Endothelial cell of umbilical vein (primary cell): ENCODE data around the gene PAQR4. TPM values are rescaled to one million over a fixed set of nuclear protein-coding genes. Genes with fewer than 3 reads are reported as not detected.

ENCODE experiments used
- BruUV-seq: library from RNA; stranded (reverse); fragments of 400-500 nt; replicated peaks from 2 replicates; lab custom pipeline; 2021; lab: Mats Ljungman, UMichigan
- CTCF ChIA-PET: fragments of 300-600, 350-600 bp; sonication (Branson Sonifier 250); formaldehyde crosslinking; loops from one replicate; lab custom pipeline; 2021; ENCODE audit warnings: antibody characterized with exemption, inconsistent platforms; lab: Charles Lee
- POLR2A ChIA-PET: fragments of 300-600, 350-600 bp; sonication (Branson Sonifier 250); formaldehyde crosslinking; loops from one replicate; lab custom pipeline; 2021; ENCODE audit warnings: antibody characterized with exemption, inconsistent platforms; lab: Charles Lee
- DNase-seq: peaks from one replicate; pipeline ENCODE4 v3.0.0-alpha.2; 2011; ENCODE audit warnings: low read depth, low spot score
- FAIRE-seq: peaks from 2 replicates; lab custom pipeline; 2011; peaks lifted over from hg19 to GRCh38; lab: Jason Lieb, UNC
- H2AFZ ChIP-seq: 2 replicates; pipeline ENCODE4 v1.6.0; 2012; ENCODE audit warnings: low read depth, low read length, control low read depth, inconsistent platforms
- H3K27ac ChIP-seq: 2 replicates; pipeline ENCODE4 v1.5.1; 2011; ENCODE audit warnings: low read depth, mild to moderate bottlenecking, control low read depth, low read length, moderate library complexity; ENCODE audit not compliant: insufficient read depth
- H3K27me3 ChIP-seq, 2 experiments: 2 replicates each; pipeline versions ENCODE4 v1.6.0 to v1.6.1; 2011; ENCODE audit warnings: low read length in 2 of 2, mixed read lengths in 1 of 2; ENCODE audit not compliant: control insufficient read depth in 2 of 2, insufficient read depth in 2 of 2
- H3K36me3 ChIP-seq, 2 experiments: 2 replicates in 1 of 2; 3 replicates in 1 of 2; pipeline ENCODE4 v1.5.1; 2011; ENCODE audit warnings: low read length in 2 of 2, mild to moderate bottlenecking in 1 of 2, moderate library complexity in 1 of 2; ENCODE audit not compliant: control insufficient read depth in 2 of 2, insufficient read depth in 2 of 2; ENCODE audit errors: extremely low read depth in 1 of 2
- H3K4me1 ChIP-seq: 3 replicates; pipeline ENCODE4 v1.5.1; 2011; ENCODE audit warnings: mild to moderate bottlenecking, low read length; ENCODE audit not compliant: control insufficient read depth, insufficient read depth; ENCODE audit errors: extremely low read depth
- H3K4me2 ChIP-seq: 2 replicates; pipeline ENCODE4 v1.6.1; 2011; ENCODE audit warnings: low read length, control low read depth, mixed read lengths; ENCODE audit not compliant: insufficient read depth
- H3K4me3 ChIP-seq, 3 experiments: fragments of 200-600 bp in 1 of 3; sonication (generic), shearing (Covaris generic) in 1 of 3; replicated peaks in 1 of 3; 2 replicates each; pipeline ENCODE4 v1.5.1; 2011 to 2016; ENCODE audit warnings: control low read depth in 3 of 3, low read length in 3 of 3, mild to moderate bottlenecking in 2 of 3, inconsistent platforms in 1 of 3, low read depth in 1 of 3, moderate library complexity in 1 of 3; ENCODE audit not compliant: insufficient read depth in 1 of 3
- H3K79me2 ChIP-seq: 2 replicates; pipeline ENCODE4 v1.6.0; 2012; ENCODE audit warnings: low read length, inconsistent platforms; ENCODE audit not compliant: control insufficient read depth, insufficient read depth
- H3K9ac ChIP-seq: replicated peaks from 2 replicates; pipeline ENCODE3; 2011; ENCODE audit warnings: low read length, control low read depth; ENCODE audit not compliant: insufficient read depth; ENCODE audit errors: extremely low read depth
- H3K9me1 ChIP-seq: replicated peaks from 3 replicates; pipeline ENCODE4 v1.6.0; 2011; ENCODE audit warnings: mild to moderate bottlenecking, low read length; ENCODE audit not compliant: control insufficient read depth, insufficient read depth; ENCODE audit errors: extremely low read depth
- H3K9me3 ChIP-seq: replicated peaks from 2 replicates; pipeline ENCODE4 v1.5.1; 2012; ENCODE audit warnings: low read length, inconsistent platforms; ENCODE audit not compliant: control insufficient read depth, insufficient read depth
- H4K20me1 ChIP-seq: replicated peaks from 2 replicates; pipeline ENCODE3; 2011; ENCODE audit warnings: mild to moderate bottlenecking, low read length; ENCODE audit not compliant: control insufficient read depth, insufficient read depth; ENCODE audit errors: extremely low read depth
- CTCF ChIP-seq, 2 donors: IDR thresholded peaks; 1 replicate in 1 of 2; 2 replicates in 1 of 2; pipeline ENCODE4 v1.5.1; 2011; ENCODE audit warnings: low read length in 2 of 2, mild to moderate bottlenecking in 2 of 2, moderate library complexity in 2 of 2, control low read depth in 1 of 2, inconsistent platforms in 1 of 2, low read depth in 1 of 2; ENCODE audit not compliant: insufficient read depth in 1 of 2; ENCODE audit errors: extremely low read depth in 1 of 2
- EZH2 ChIP-seq: IDR thresholded peaks from 2 replicates; pipeline ENCODE4 v1.6.1; 2012; ENCODE audit warnings: borderline replicate concordance, low read depth, mild to moderate bottlenecking, moderate library complexity, low read length, inconsistent platforms; ENCODE audit not compliant: severe bottlenecking
- FOS ChIP-seq: IDR thresholded peaks from 2 replicates; pipeline ENCODE4 v1.6.1; 2011; ENCODE audit warnings: mild to moderate bottlenecking, low read length, moderate library complexity, borderline replicate concordance; ENCODE audit not compliant: insufficient read depth
- GATA2 ChIP-seq: IDR thresholded peaks from 2 replicates; pipeline ENCODE4 v1.7.0; 2011; ENCODE audit warnings: low read depth, mild to moderate bottlenecking, moderate library complexity, mixed read lengths, low read length; ENCODE audit not compliant: insufficient read length, insufficient read depth
- JUN ChIP-seq: IDR thresholded peaks from 2 replicates; pipeline ENCODE4 v1.6.1; 2011; ENCODE audit warnings: borderline replicate concordance, low read depth; ENCODE audit not compliant: insufficient read length, insufficient read depth
- MAX ChIP-seq: IDR thresholded peaks from 2 replicates; pipeline ENCODE4 v1.6.1; 2011; ENCODE audit not compliant: insufficient read depth, insufficient read length
- MYC ChIP-seq: IDR thresholded peaks from one replicate; pipeline ENCODE4 v1.6.1; 2011; ENCODE audit warnings: mild to moderate bottlenecking, low read depth, low read length
- POLR2A ChIP-seq: IDR thresholded peaks from 2 replicates; pipeline ENCODE4 v1.6.1; 2012; ENCODE audit warnings: low read depth, mild to moderate bottlenecking, control low read depth, low read length
- POLR2AphosphoS5 ChIP-seq: IDR thresholded peaks from 2 replicates; pipeline ENCODE4 v1.6.1; 2012; ENCODE audit warnings: low read depth, mild to moderate bottlenecking, control low read depth, low read length, moderate library complexity; ENCODE audit not compliant: insufficient read depth
- dilution Hi-C: fragments of 300-500 bp; cut with MboI; formaldehyde crosslinking; loops from one replicate; pipeline ENCODE4 v1.15.0; 2019; ENCODE audit warnings: low sequenced_read_pairs; ENCODE audit not compliant: extremely low pct_ligation_motif_present
- intact Hi-C: fragments of 100-400 bp; cut with micrococcal nuclease; formaldehyde crosslinking; loops from one replicate; pipeline ENCODE4 v1.10.0; 2022
- polyA plus RNA-seq, 4 experiments: library from polyadenylated mRNA; depleted of rRNA in 3 of 4; stranded (reverse) in 3 of 4; unstranded in 1 of 4; fragments of >200 nt; gene quantifications; 2 replicates each; pipeline versions ENCODE4 v1.2.1 to v1.2.3, GENCODE V29; 2011 to 2012; ENCODE audit warnings: missing spikeins in 1 of 4
- total RNA-seq: library from RNA; stranded (reverse); gene quantifications from 2 replicates; pipeline ENCODE4 v1.2.3, GENCODE V29; 2021

Gene PAQR4
- total and polyA plus RNA-seq, 2 donors (not counting 3 experiments of a cell fraction or from before 2014, with no cell fraction given): 23.8 to 31.2 TPM

DNA sequence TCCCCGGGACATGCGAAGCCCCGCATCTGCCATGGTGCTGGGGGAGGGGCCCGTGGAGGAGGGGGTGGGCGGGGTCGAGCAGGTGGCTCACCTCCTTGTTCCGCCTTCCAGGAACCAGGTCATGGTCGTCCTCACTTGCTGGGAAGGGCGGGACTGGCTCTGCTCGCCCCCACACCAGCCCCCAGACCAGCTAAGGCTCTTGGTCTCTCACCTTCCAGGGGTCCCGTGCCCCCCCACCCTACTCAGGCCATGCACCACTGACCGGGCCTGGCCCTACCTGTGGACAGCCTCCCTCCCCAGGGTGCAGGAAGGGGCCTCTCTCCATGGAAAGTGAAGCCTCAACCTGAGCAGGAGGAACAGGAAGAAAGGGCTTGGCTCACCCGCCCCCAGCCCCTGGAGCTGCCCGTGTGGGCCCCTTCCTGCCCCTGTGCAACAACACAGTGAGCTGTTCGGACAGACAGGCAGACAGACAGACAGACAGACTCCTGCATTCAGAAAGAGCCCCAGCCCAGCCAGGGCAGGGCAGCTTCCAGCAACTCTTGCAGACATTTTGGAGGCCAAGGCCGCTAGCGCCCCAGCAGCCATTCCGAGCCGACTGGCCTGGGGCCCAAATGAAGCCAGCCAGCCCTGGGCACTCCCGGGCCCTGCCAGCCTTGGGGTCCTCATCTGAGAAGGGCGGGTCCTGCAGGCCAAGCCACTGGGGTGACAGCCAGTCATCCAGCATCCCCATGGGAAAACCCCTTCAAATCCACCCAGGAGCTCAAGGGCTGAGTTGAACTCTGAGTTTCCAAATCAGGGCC, 13.2 kb upstream of the PAQR4 start:
- Histone ChIP-seq H4K20me1 (no peaks in the 10 kb centered on the region), H2AFZ (no peak overlapping the region), H3K36me3 (no peaks in the 10 kb centered on the region), H3K9me1 (no peaks in the 10 kb centered on the region), H3K27me3 (no peaks in the 10 kb centered on the region), H3K4me2 (no peak overlapping the region), H3K9ac (no peak overlapping the region), H3K27ac (no peak overlapping the region), H3K79me2 (no peaks in the 10 kb centered on the region), H3K4me3 (no peak overlapping the region), H3K4me1 (no peaks in the 10 kb centered on the region), H3K9me3 (no peaks in the 10 kb centered on the region)
- CTCF ChIA-PET: interaction anchor here (1.2 kb wide), 1 partner anchor 29 kb away, joined by 5 read pairs; no protein-coding TSS in a partner anchor
- intact Hi-C loops (no loop called here), dilution Hi-C loops (no loop called here)
- FAIRE-seq: no peak
- POLR2A ChIA-PET: interaction anchor here (0.7 kb wide), 1 partner anchor 1423 kb away, joined by 3 read pairs; no protein-coding TSS in a partner anchor
- DNase-seq: no peak
- TF ChIP-seq POLR2A (no peak), MYC (no peak), GATA2 (no peak), MAX (no peak), POLR2AphosphoS5 (no peak), JUN (no peak), FOS (no peak), EZH2 (no peak), CTCF (IDR thresholded peaks at IDR 0.05; ENCODE audit: extremely low read depth in 1 of 2, insufficient read depth in 1 of 2, low read depth in 1 of 2, low read length in 2 of 2) (no peak)
- no TSS peak for BruUV-seq
